ENCODE data around the gene CABLES1.

Gene CABLES1

GRCh38 chr18:23226391-23226790, 91.1 kb downstream of the CABLES1 start:
- H3K27me3 ChIP-seq (ENCODE audit: control insufficient read depth in 1 of 2, insufficient read depth in 1 of 2, low read length in 2 of 2), result no peaks in the 10 kb centered on the region
- H3K4ac ChIP-seq (ENCODE audit: low read depth in 1 of 2, low read length in 2 of 2), result no peak overlapping the region
- DNase-seq, result peak; percentile 57
- H3K36me3 ChIP-seq (ENCODE audit: control insufficient read depth in 1 of 2, insufficient read depth in 2 of 2, low read depth in 1 of 2, low read length in 2 of 2), result peaks cover 11 to 15% of the 10 kb centered on the region in 2 experiments
- 61% methylated on average over 3 of the region's 3 CpGs for WGBS
- no peak overlapping the region for H2BK5ac ChIP-seq (ENCODE audit: low read depth, low read length, poor library complexity, severe bottlenecking)
- no peak overlapping the region for H3K23ac ChIP-seq (ENCODE audit: low read length in 2 of 2)
- no peak overlapping the region for H4K8ac ChIP-seq (ENCODE audit: low read length)
- H3K4me3 ChIP-seq (ENCODE audit: insufficient read depth in 1 of 2, low read depth in 1 of 2, low read length in 2 of 2), result no peak overlapping the region
- H3K14ac ChIP-seq (ENCODE audit: low read length in 2 of 2), result no peak overlapping the region
- peak overlapping the region; percentile 2 for H3K27ac ChIP-seq (ENCODE audit: low read length, poor library complexity, severe bottlenecking)
- H2AK5ac ChIP-seq (ENCODE audit: low read length, severe bottlenecking), result no peak overlapping the region
- H3K4me2 ChIP-seq (ENCODE audit: low read length, poor library complexity, severe bottlenecking), result no peak overlapping the region
- H3K18ac ChIP-seq (ENCODE audit: low read depth in 1 of 2, low read length in 2 of 2), result no peak overlapping the region
- peaks cover 2% of the 10 kb centered on the region for H3K79me1 ChIP-seq (replicated peaks; ENCODE audit: low read length, poor library complexity, severe bottlenecking)
- no peak overlapping the region for H2BK15ac ChIP-seq (ENCODE audit: low read depth, poor library complexity, severe bottlenecking)
- H2BK120ac ChIP-seq (ENCODE audit: low read depth, low read length), result no peak overlapping the region
- H2AFZ ChIP-seq (ENCODE audit: low read depth, low read length), result no peak overlapping the region
- H4K91ac ChIP-seq (ENCODE audit: low read length), result no peak overlapping the region
- H2BK12ac ChIP-seq (ENCODE audit: low read length in 2 of 2), result no peak overlapping the region
- peaks cover 16% of the 10 kb centered on the region for H3K4me1 ChIP-seq (ENCODE audit: control insufficient read depth, insufficient read depth, low read depth, low read length)
- H3K9ac ChIP-seq (ENCODE audit: low read length), result peak overlapping the region; percentile 72
- no peaks in the 10 kb centered on the region for H3K9me3 ChIP-seq (ENCODE audit: control insufficient read depth, low read length)

GRCh38 chr18:23226930-23227725, 91.8 kb downstream of the CABLES1 start:
- Histone ChIP-seq H3K4me2 (ENCODE audit: low read length, poor library complexity, severe bottlenecking) (no peak overlapping the region), H3K18ac (ENCODE audit: low read depth in 1 of 2, low read length in 2 of 2) (peak overlapping the region; percentile 8 to 80), H2BK120ac (ENCODE audit: low read depth, low read length) (peak overlapping the region; percentile 6), H3K14ac (ENCODE audit: low read length in 2 of 2) (no peak overlapping the region), H2BK5ac (ENCODE audit: low read depth, low read length, poor library complexity, severe bottlenecking) (no peak overlapping the region), H3K4ac (ENCODE audit: low read depth in 1 of 2, low read length in 2 of 2) (peak overlapping the region; percentile 9 to 63), H4K91ac (ENCODE audit: low read length) (no peak overlapping the region), H3K27ac (ENCODE audit: low read length, poor library complexity, severe bottlenecking) (peak overlapping the region; percentile 81), H3K23ac (ENCODE audit: low read length in 2 of 2) (no peak overlapping the region), H2BK15ac (ENCODE audit: low read depth, poor library complexity, severe bottlenecking) (no peak overlapping the region), H3K9me3 (ENCODE audit: control insufficient read depth, low read length) (no peaks in the 10 kb centered on the region), H2BK12ac (ENCODE audit: low read length in 2 of 2) (peak overlapping the region; percentile 64 to 93), H4K8ac (ENCODE audit: low read length) (no peak overlapping the region), H3K4me3 (ENCODE audit: insufficient read depth in 1 of 2, low read depth in 1 of 2, low read length in 2 of 2) (no peak overlapping the region), H3K4me1 (ENCODE audit: control insufficient read depth, insufficient read depth, low read depth, low read length) (peaks cover 19% of the 10 kb centered on the region), H3K79me1 (replicated peaks; ENCODE audit: low read length, poor library complexity, severe bottlenecking) (peaks cover 2% of the 10 kb centered on the region), H3K36me3 (ENCODE audit: control insufficient read depth in 1 of 2, insufficient read depth in 2 of 2, low read depth in 1 of 2, low read length in 2 of 2) (peaks cover 6 to 7% of the 10 kb centered on the region in 2 experiments), H2AFZ (ENCODE audit: low read depth, low read length) (no peak overlapping the region), H2AK5ac (ENCODE audit: low read length, severe bottlenecking) (peak overlapping the region; percentile 90), H3K27me3 (ENCODE audit: control insufficient read depth in 1 of 2, insufficient read depth in 1 of 2, low read length in 2 of 2) (no peaks in the 10 kb centered on the region), H3K9ac (ENCODE audit: low read length) (peak overlapping the region; percentile 72)
- peak; percentile 96 for DNase-seq
- 66% methylated on average over 10 of the region's 11 CpGs for WGBS

GRCh38 chr18:23227726-23228070, 92.4 kb downstream of the CABLES1 start:
- Histone ChIP-seq H3K27me3 (ENCODE audit: control insufficient read depth in 1 of 2, insufficient read depth in 1 of 2, low read length in 2 of 2) (no peaks in the 10 kb centered on the region), H3K9ac (ENCODE audit: low read length) (peak overlapping the region; percentile 72), H4K91ac (ENCODE audit: low read length) (no peak overlapping the region), H3K4ac (ENCODE audit: low read depth in 1 of 2, low read length in 2 of 2) (peak overlapping the region in 1 of 2 experiments; percentile 9), H2AFZ (ENCODE audit: low read depth, low read length) (no peak overlapping the region), H3K23ac (ENCODE audit: low read length in 2 of 2) (no peak overlapping the region), H3K27ac (ENCODE audit: low read length, poor library complexity, severe bottlenecking) (peak overlapping the region; percentile 81), H3K36me3 (ENCODE audit: control insufficient read depth in 1 of 2, insufficient read depth in 2 of 2, low read depth in 1 of 2, low read length in 2 of 2) (peaks cover 7 to 8% of the 10 kb centered on the region in 2 experiments), H3K4me2 (ENCODE audit: low read length, poor library complexity, severe bottlenecking) (no peak overlapping the region), H3K4me3 (ENCODE audit: insufficient read depth in 1 of 2, low read depth in 1 of 2, low read length in 2 of 2) (no peak overlapping the region), H2AK5ac (ENCODE audit: low read length, severe bottlenecking) (peak overlapping the region; percentile 90), H3K18ac (ENCODE audit: low read depth in 1 of 2, low read length in 2 of 2) (peak overlapping the region in 1 of 2 experiments; percentile 8), H4K8ac (ENCODE audit: low read length) (no peak overlapping the region), H3K14ac (ENCODE audit: low read length in 2 of 2) (no peak overlapping the region), H2BK12ac (ENCODE audit: low read length in 2 of 2) (peak overlapping the region; percentile 64 to 93), H3K4me1 (ENCODE audit: control insufficient read depth, insufficient read depth, low read depth, low read length) (peaks cover 19% of the 10 kb centered on the region), H3K79me1 (replicated peaks; ENCODE audit: low read length, poor library complexity, severe bottlenecking) (peaks cover 2% of the 10 kb centered on the region), H3K9me3 (ENCODE audit: control insufficient read depth, low read length) (no peaks in the 10 kb centered on the region), H2BK15ac (ENCODE audit: low read depth, poor library complexity, severe bottlenecking) (no peak overlapping the region), H2BK5ac (ENCODE audit: low read depth, low read length, poor library complexity, severe bottlenecking) (no peak overlapping the region), H2BK120ac (ENCODE audit: low read depth, low read length) (peak overlapping the region; percentile 6)
- no peak for DNase-seq
- 96% methylated on average over 1 of the region's 2 CpGs for WGBS

- H3K9ac ChIP-seq (ENCODE audit: low read length), result peak overlapping the region; percentile 72
- H3K79me1 ChIP-seq (replicated peaks; ENCODE audit: low read length, poor library complexity, severe bottlenecking), result peaks cover 2% of the 10 kb centered on the region
- no peak overlapping the region for H4K91ac ChIP-seq (ENCODE audit: low read length)
- no peak overlapping the region for H2BK15ac ChIP-seq (ENCODE audit: low read depth, poor library complexity, severe bottlenecking)
- no peak overlapping the region for H2BK120ac ChIP-seq (ENCODE audit: low read depth, low read length)
- no peak overlapping the region for H4K8ac ChIP-seq (ENCODE audit: low read length)
- no peak overlapping the region for H3K4me3 ChIP-seq (ENCODE audit: insufficient read depth in 1 of 2, low read depth in 1 of 2, low read length in 2 of 2)
- no peak overlapping the region for H2AFZ ChIP-seq (ENCODE audit: low read depth, low read length)
- no peak overlapping the region for H3K14ac ChIP-seq (ENCODE audit: low read length in 2 of 2)
- 71% methylated on average over 5 of the region's 7 CpGs for WGBS
- H3K9me3 ChIP-seq (ENCODE audit: control insufficient read depth, low read length), result no peaks in the 10 kb centered on the region
- H3K4ac ChIP-seq (ENCODE audit: low read depth in 1 of 2, low read length in 2 of 2), result no peak overlapping the region
- no peaks in the 10 kb centered on the region for H3K27me3 ChIP-seq (ENCODE audit: control insufficient read depth in 1 of 2, insufficient read depth in 1 of 2, low read length in 2 of 2)
- peak overlapping the region in 1 of 2 experiments; percentile 60 for H2BK12ac ChIP-seq (ENCODE audit: low read length in 2 of 2)
- H3K36me3 ChIP-seq (ENCODE audit: control insufficient read depth in 1 of 2, insufficient read depth in 2 of 2, low read depth in 1 of 2, low read length in 2 of 2), result peaks cover 4% of the 10 kb centered on the region in 2 experiments
- H2AK5ac ChIP-seq (ENCODE audit: low read length, severe bottlenecking), result peak overlapping the region; percentile 29
- peaks cover 19% of the 10 kb centered on the region for H3K4me1 ChIP-seq (ENCODE audit: control insufficient read depth, insufficient read depth, low read depth, low read length)
- H3K18ac ChIP-seq (ENCODE audit: low read depth in 1 of 2, low read length in 2 of 2), result peak overlapping the region in 1 of 2 experiments; percentile 70
- no peak overlapping the region for H3K23ac ChIP-seq (ENCODE audit: low read length in 2 of 2)
- peak; percentile 55 for DNase-seq
- peak overlapping the region; percentile 50 for H2BK5ac ChIP-seq (ENCODE audit: low read depth, low read length, poor library complexity, severe bottlenecking)
- H3K4me2 ChIP-seq (ENCODE audit: low read length, poor library complexity, severe bottlenecking), result no peak overlapping the region
- H3K27ac ChIP-seq (ENCODE audit: low read length, poor library complexity, severe bottlenecking), result peak overlapping the region; percentile 81
Measured at GRCh38 chr18:23228102-23229061, 93.1 kb downstream of the CABLES1 start.

Data from mesenchymal stem cell (in vitro differentiated cells and primary cell).